H1 (cell line): ENCODE data around the gene AMER2. TPM values are rescaled to one million over a fixed set of nuclear protein-coding genes. Genes with fewer than 3 reads are reported as not detected.
A peak's percentile ranks its signal among the peaks of the same experiment; 100 is the strongest.

ENCODE experiments used
- CTCF ChIA-PET: fragments of 300-600 bp; sonication (Branson Sonifier 250); formaldehyde crosslinking; loops from one replicate; lab custom pipeline; 2021; ENCODE audit not compliant: partially characterized antibody; lab: Charles Lee
- POLR2A ChIA-PET: fragments of 300-600 bp; sonication (Branson Sonifier 250); formaldehyde crosslinking; loops from one replicate; lab custom pipeline; 2021; ENCODE audit warnings: inconsistent platforms; ENCODE audit not compliant: partially characterized antibody; lab: Charles Lee
- DNase-seq, 2 experiments: peaks; one replicate each; pipeline versions ENCODE4 v3.0.0 to v3.0.0-alpha.2; 2010 to 2022; ENCODE audit warnings: low spot score in 2 of 2, low read depth in 1 of 2, mixed read lengths in 1 of 2
- FAIRE-seq: peaks from 2 replicates; lab custom pipeline; 2011; peaks lifted over from hg19 to GRCh38; lab: Jason Lieb, UNC
- H2AFZ ChIP-seq: 2 replicates; pipeline ENCODE4 v1.8.1; 2012; ENCODE audit warnings: low read length, inconsistent platforms
- H2AK5ac ChIP-seq: 2 replicates; pipeline ENCODE4 v1.6.1; 2013; ENCODE audit warnings: low read depth, low read length
- H2BK120ac ChIP-seq: replicated peaks from 2 replicates; pipeline ENCODE3; 2013; ENCODE audit warnings: low read depth, low read length, inconsistent platforms
- H2BK12ac ChIP-seq: 2 replicates; pipeline ENCODE4 v1.6.1; 2013; ENCODE audit warnings: low read depth, low read length
- H2BK15ac ChIP-seq: 2 replicates; pipeline ENCODE4 v1.6.1; 2013; ENCODE audit warnings: low read length
- H2BK20ac ChIP-seq: 2 replicates; pipeline ENCODE4 v1.6.1; 2013; ENCODE audit warnings: low read length
- H2BK5ac ChIP-seq: 2 replicates; pipeline ENCODE4 v1.6.1; 2013; ENCODE audit warnings: low read depth, low read length
- H3K14ac ChIP-seq: 2 replicates; pipeline ENCODE4 v1.6.1; 2013; ENCODE audit warnings: inconsistent platforms; ENCODE audit not compliant: insufficient read length
- H3K18ac ChIP-seq: 2 replicates; pipeline ENCODE4 v1.6.1; 2013; ENCODE audit warnings: low read length; ENCODE audit errors: extremely low read depth
- H3K23ac ChIP-seq: 2 replicates; pipeline ENCODE4 v1.6.1; 2013; ENCODE audit warnings: inconsistent platforms; ENCODE audit not compliant: insufficient read length
- H3K23me2 ChIP-seq: 2 replicates; pipeline ENCODE4 v1.6.1; 2013; ENCODE audit warnings: low read depth, low read length
- H3K27ac ChIP-seq: 2 replicates; pipeline ENCODE4 v1.6.1; 2011; ENCODE audit warnings: low read depth, low read length, inconsistent platforms
- H3K27me3 ChIP-seq, 4 experiments: replicated peaks in 1 of 4; 1 replicate in 1 of 4; 2 replicates in 3 of 4; pipeline versions ENCODE4 v1.6.1 to v1.8.1; 2011 to 2013; ENCODE audit warnings: low read length in 3 of 4, mild to moderate bottlenecking in 3 of 4, inconsistent platforms in 2 of 4, mixed read lengths in 2 of 4, moderate library complexity in 1 of 4; ENCODE audit not compliant: control insufficient read depth in 3 of 4, insufficient read depth in 3 of 4; ENCODE audit errors: extremely low read depth in 1 of 4
- H3K36me3 ChIP-seq, 4 experiments: 2 replicates each; pipeline versions ENCODE4 v1.6.1 to v1.8.1; 2011 to 2013; ENCODE audit warnings: mild to moderate bottlenecking in 4 of 4, low read length in 3 of 4, moderate library complexity in 2 of 4, control low read depth in 1 of 4, inconsistent platforms in 1 of 4; ENCODE audit not compliant: insufficient read depth in 4 of 4, control insufficient read depth in 2 of 4
- H3K4ac ChIP-seq: replicated peaks from 2 replicates; pipeline ENCODE3; 2013; ENCODE audit warnings: low read length, low read depth, mixed read lengths, inconsistent platforms; ENCODE audit not compliant: insufficient read length
- H3K4me1 ChIP-seq, 4 experiments: replicated peaks in 1 of 4; 1 replicate in 1 of 4; 2 replicates in 3 of 4; pipeline versions ENCODE4 v1.6.1 to v1.8.1; 2011 to 2013; ENCODE audit warnings: low read length in 3 of 4, inconsistent platforms in 2 of 4, mixed read lengths in 1 of 4; ENCODE audit not compliant: insufficient read depth in 4 of 4, control insufficient read depth in 3 of 4
- H3K4me2 ChIP-seq, 2 experiments: 2 replicates each; pipeline versions ENCODE4 v1.6.1 to v1.8.1; 2011 to 2013; ENCODE audit warnings: low read depth in 2 of 2, low read length in 2 of 2, control low read depth in 1 of 2, inconsistent platforms in 1 of 2, mild to moderate bottlenecking in 1 of 2; ENCODE audit not compliant: insufficient read depth in 1 of 2
- H3K4me3 ChIP-seq, 4 experiments: fragments of 200-600, 300-600 bp in 1 of 4; sonication (generic), shearing (Covaris generic), sonication (Bioruptor Twin) in 1 of 4; 2 replicates each; pipeline versions ENCODE4 v1.5.1 to v1.8.1; 2011 to 2016; ENCODE audit warnings: low read length in 4 of 4, low read depth in 3 of 4, control low read depth in 2 of 4, inconsistent platforms in 2 of 4, mild to moderate bottlenecking in 2 of 4, mixed read lengths in 1 of 4, moderate library complexity in 1 of 4; ENCODE audit not compliant: insufficient read depth in 2 of 4; ENCODE audit errors: extremely low read depth in 1 of 4
- H3K56ac ChIP-seq: replicated peaks from 2 replicates; pipeline ENCODE3; 2013; ENCODE audit warnings: low read depth, mild to moderate bottlenecking, mixed read lengths, low read length, inconsistent platforms; ENCODE audit not compliant: insufficient read length
- H3K79me1 ChIP-seq: 2 replicates; pipeline ENCODE4 v1.6.1; 2013; ENCODE audit warnings: low read depth, low read length, control low read depth
- H3K79me2 ChIP-seq, 2 experiments: 2 replicates each; pipeline versions ENCODE4 v1.6.1 to v1.8.1; 2012 to 2013; ENCODE audit warnings: low read length in 2 of 2, mild to moderate bottlenecking in 2 of 2, inconsistent platforms in 1 of 2; ENCODE audit not compliant: insufficient read depth in 2 of 2, control insufficient read depth in 1 of 2
- H3K9ac ChIP-seq, 4 experiments: replicated peaks in 1 of 4; 1 replicate in 1 of 4; 2 replicates in 3 of 4; pipeline versions ENCODE4 v1.6.1 to v1.8.1; 2011 to 2013; ENCODE audit warnings: low read depth in 3 of 4, low read length in 3 of 4, control low read depth in 2 of 4, mild to moderate bottlenecking in 2 of 4, moderate library complexity in 2 of 4, inconsistent platforms in 1 of 4; ENCODE audit errors: extremely low read depth in 1 of 4
- H3K9me3 ChIP-seq, 2 experiments: 2 replicates each; pipeline versions ENCODE4 v1.6.1 to v1.8.1; 2012 to 2013; ENCODE audit warnings: mild to moderate bottlenecking in 2 of 2, moderate library complexity in 2 of 2, control low read depth in 1 of 2, inconsistent platforms in 1 of 2, low read depth in 1 of 2, low read length in 1 of 2, mixed read lengths in 1 of 2; ENCODE audit not compliant: insufficient read depth in 2 of 2
- H4K20me1 ChIP-seq, 2 experiments: replicated peaks in 1 of 2; 2 replicates each; pipeline versions ENCODE3 to v1.8.1; 2011 to 2013; ENCODE audit warnings: inconsistent platforms in 2 of 2, low read length in 2 of 2, mild to moderate bottlenecking in 1 of 2; ENCODE audit not compliant: insufficient read depth in 2 of 2, control insufficient read depth in 1 of 2
- H4K5ac ChIP-seq: 2 replicates; pipeline ENCODE4 v1.6.1; 2013; ENCODE audit warnings: low read length, low read depth, mixed read lengths, inconsistent platforms; ENCODE audit not compliant: insufficient read length
- H4K8ac ChIP-seq: 2 replicates; pipeline ENCODE4 v1.8.0; 2013; ENCODE audit warnings: mild to moderate bottlenecking, moderate library complexity, low read length, inconsistent platforms; ENCODE audit not compliant: insufficient read depth; ENCODE audit errors: extremely low read depth
- H4K91ac ChIP-seq: replicated peaks from 2 replicates; pipeline ENCODE3; 2013; ENCODE audit warnings: low read length, mixed read lengths, inconsistent platforms; ENCODE audit not compliant: insufficient read length
- BACH1 ChIP-seq: IDR thresholded peaks from 2 replicates; pipeline ENCODE4 v1.6.1; 2012; ENCODE audit warnings: low read length, improper control_type of control experiment
- GABPA ChIP-seq: IDR thresholded peaks from 2 replicates; pipeline ENCODE4 v1.6.1; 2011; ENCODE audit warnings: mild to moderate bottlenecking, low read length, moderate library complexity, borderline replicate concordance; ENCODE audit not compliant: insufficient read depth
- JUND ChIP-seq: IDR thresholded peaks from 2 replicates; pipeline ENCODE4 v1.6.1; 2011; ENCODE audit warnings: mild to moderate bottlenecking, improper control_type of control experiment, low read length
- KDM1A ChIP-seq: fragments of 200-600, 300-600 bp; sonication (generic); IDR thresholded peaks from 2 replicates; pipeline ENCODE4 v1.7.1; 2016; ENCODE audit warnings: mild to moderate bottlenecking, low read length, borderline replicate concordance
- POU5F1 ChIP-seq: IDR thresholded peaks from 2 replicates; pipeline ENCODE4 v1.6.1; 2011; ENCODE audit warnings: low read depth, mild to moderate bottlenecking, low read length, moderate library complexity
- RAD21 ChIP-seq, 2 experiments: IDR thresholded peaks in 1 of 2; conservative IDR thresholded peaks in 1 of 2; 2 replicates each; pipeline ENCODE4 v1.6.1; 2011; ENCODE audit warnings: low read depth in 2 of 2, low read length in 2 of 2, improper control_type of control experiment in 1 of 2, inconsistent platforms in 1 of 2, mild to moderate bottlenecking in 1 of 2, moderate library complexity in 1 of 2
- RBBP5 ChIP-seq: IDR thresholded peaks from 2 replicates; pipeline ENCODE4 v1.7.1; 2012; ENCODE audit warnings: low read depth, mild to moderate bottlenecking, inconsistent platforms, low read length, moderate library complexity, borderline replicate concordance
- RFX5 ChIP-seq: IDR thresholded peaks from 2 replicates; pipeline ENCODE4 v1.6.1; 2011; ENCODE audit warnings: low read depth, low read length, improper control_type of control experiment, borderline replicate concordance
- SIN3A ChIP-seq, 2 experiments: IDR thresholded peaks in 1 of 2; conservative IDR thresholded peaks in 1 of 2; 2 replicates each; pipeline ENCODE4 v1.6.1; 2011 to 2012; ENCODE audit warnings: low read length in 2 of 2, improper control_type of control experiment in 1 of 2, low read depth in 1 of 2, mild to moderate bottlenecking in 1 of 2
- SIRT6 ChIP-seq: IDR thresholded peaks from one replicate; pipeline ENCODE4 v1.7.1; 2012; ENCODE audit warnings: low read length, inconsistent platforms
- SP1 ChIP-seq: IDR thresholded peaks from 2 replicates; pipeline ENCODE4 v1.6.1; 2011; ENCODE audit warnings: low read depth, low read length
- SRF ChIP-seq: IDR thresholded peaks from 2 replicates; pipeline ENCODE4 v1.6.1; 2011; ENCODE audit warnings: mild to moderate bottlenecking, low read depth, low read length, moderate library complexity
- TAF1 ChIP-seq: IDR thresholded peaks from 2 replicates; pipeline ENCODE4 v1.6.1; 2011; ENCODE audit warnings: mild to moderate bottlenecking, low read depth, low read length
- TEAD4 ChIP-seq: IDR thresholded peaks from 2 replicates; pipeline ENCODE4 v1.6.1; 2012; ENCODE audit warnings: low read depth, low read length, inconsistent platforms, mixed read lengths
- YY1 ChIP-seq: IDR thresholded peaks from 2 replicates; pipeline ENCODE4 v1.6.1; 2011; ENCODE audit warnings: low read depth, mild to moderate bottlenecking, low read length
- WGBS, 2 experiments: shearing (Covaris generic) in 1 of 2; methylation state at CpG; one replicate each; pipeline versions ENCODE4 v1.1.6 to v1.1.7; 2013 to 2015; ENCODE audit warnings: low lambda C conversion rate in 2 of 2, mixed read lengths in 2 of 2, inconsistent platforms in 1 of 2, low coverage in 1 of 2, missing lambda C conversion rate in 1 of 2; ENCODE audit not compliant: insufficient replicate concordance in 2 of 2, insufficient coverage in 1 of 2, insufficient read length in 1 of 2; ENCODE audit errors: extremely low coverage in 1 of 2, missing lambda C conversion rate in 1 of 2; 5-methylcytosine and 5-hydroxymethylcytosine counted together
- polyA plus RNA-seq, 7 experiments: library from polyadenylated mRNA; depleted of rRNA in 3 of 7; stranded (reverse) in 5 of 7; unstranded in 2 of 7; fragments of >200 nt in 5 of 7; fragments of 200-250 nt in 2 of 7; gene quantifications; 1 replicate in 5 of 7; 2 replicates in 1 of 7; 4 replicates in 1 of 7; pipeline versions ENCODE4 v1.2.1 to v1.2.3, GENCODE V29; 2011 to 2013; ENCODE audit warnings: missing spikeins in 2 of 7, mixed read lengths in 2 of 7
- total RNA-seq: library from RNA; stranded (reverse); fragmentation: NEBNext Ultra II Directional; extraction: Animal tissue kit (Norgen Biotek cat#: 25700); gene quantifications from 2 replicates; pipeline ENCODE4 v1.2.1, GENCODE V29; 2021

Gene AMER2
- total and polyA plus RNA-seq, 2 of the 8 experiments (the other 6 are each of a cell fraction or from before 2014, with no cell fraction given), result 0.14 to 0.50 TPM

DNA sequence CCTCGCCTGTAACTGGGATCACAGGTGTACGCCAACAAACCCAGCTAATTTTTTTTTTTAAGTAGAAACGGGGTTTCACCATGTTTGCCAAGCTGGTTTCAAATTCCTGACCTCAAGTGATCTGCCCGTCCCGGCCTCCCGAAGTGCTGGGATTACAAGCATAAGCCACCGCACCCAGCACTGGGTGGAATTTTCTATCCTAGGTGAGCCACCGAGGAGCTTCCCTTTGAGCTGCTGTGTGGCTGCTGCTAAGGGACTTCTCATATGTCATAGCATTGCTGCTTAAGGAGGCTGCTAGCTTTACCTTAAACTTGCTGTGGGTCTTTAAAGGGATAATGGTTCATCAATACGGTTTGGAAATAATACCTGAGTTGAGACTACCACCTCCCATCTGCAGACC is 2.9 kb upstream of the AMER2 start:
- H4K20me1 ChIP-seq, result peaks cover 0 to 3% of the 10 kb centered on the region in 2 experiments
- H3K36me3 ChIP-seq, result no peaks in the 10 kb centered on the region; a peak in 1 of 8 replicates
- no peaks in the 10 kb centered on the region for H3K79me1 ChIP-seq
- no peak overlapping the region for H2BK20ac ChIP-seq
- no peak overlapping the region for H3K4me3 ChIP-seq
- H2AFZ ChIP-seq, result no peak overlapping the region
- no peak overlapping the region for H2BK5ac ChIP-seq
- no peak overlapping the region for H2AK5ac ChIP-seq
- POLR2A ChIA-PET, result no interaction called here
- no peak for FAIRE-seq
- no peak overlapping the region for H3K9ac ChIP-seq
- no peaks in the 10 kb centered on the region for H3K79me2 ChIP-seq
- no peak overlapping the region for H4K8ac ChIP-seq
- H4K91ac ChIP-seq, result no peak overlapping the region
- no peak overlapping the region for H2BK12ac ChIP-seq
- CTCF ChIA-PET, result interaction anchor here (0.8 to 1.9 kb wide), 5 partner anchors 22 to 78 kb away, joined by 3 to 6 read pairs (median 3); no protein-coding TSS in a partner anchor
- no peak for DNase-seq
- peaks cover 21 to 33% (median 30%) of the 10 kb centered on the region in 4 experiments for H3K27me3 ChIP-seq
- H3K18ac ChIP-seq, result no peak overlapping the region
- H2BK120ac ChIP-seq, result no peak overlapping the region
- no peak overlapping the region for H3K4me2 ChIP-seq
- H3K9me3 ChIP-seq, result peaks cover 0 to 2% of the 10 kb centered on the region in 2 experiments; a peak in 1 of 4 replicates
- H2BK15ac ChIP-seq, result peak overlapping the region; percentile 21; the same call in 1 of the 2 replicates
- H3K23me2 ChIP-seq, result peaks cover 11% of the 10 kb centered on the region; the same call in 1 of the 2 replicates
- H3K23ac ChIP-seq, result no peak overlapping the region
- H3K27ac ChIP-seq, result no peak overlapping the region
- H4K5ac ChIP-seq, result no peak overlapping the region
- peaks cover 2 to 12% (median 7%) of the 10 kb centered on the region in 4 experiments; a peak in 6 of 7 replicates for H3K4me1 ChIP-seq
- WGBS, 2 experiments, result 91% methylated on average over 9 of the region's 9 CpGs; no CpG with 5 or more reads in 1 of the 2 experiments
- H3K14ac ChIP-seq, result no peak overlapping the region
- no peak overlapping the region for H3K4ac ChIP-seq
- no peak overlapping the region for H3K56ac ChIP-seq
- TF ChIP-seq JUND (no peak), RFX5 (no peak), BACH1 (no peak), RBBP5 (no peak), SIN3A (conservative IDR thresholded peaks at IDR 0.05 in 1 of 2, IDR thresholded peaks at IDR 0.05 in 1 of 2; ENCODE audit: low read depth in 1 of 2, low read length in 2 of 2) (no peak), TEAD4 (no peak), TAF1 (no peak), POU5F1 (no peak), SIRT6 (no peak), RAD21 (IDR thresholded peaks at IDR 0.05 in 1 of 2, conservative IDR thresholded peaks at IDR 0.05 in 1 of 2; ENCODE audit: low read depth in 2 of 2, low read length in 2 of 2) (no peak), GABPA (no peak), YY1 (no peak), SRF (no peak), SP1 (no peak), KDM1A (no peak)
